Small intestine (tissue), 16 donors: ENCODE data around the gene FAM124B. TPM values are rescaled to one million over a fixed set of nuclear protein-coding genes. Genes with fewer than 3 reads are reported as not detected.

ENCODE experiments used
- DNase-seq, 2 donors: peaks; one replicate each; pipeline versions ENCODE4 v3.0.0 to v3.0.0-alpha.2; 2013
- FAIRE-seq: peaks from 2 replicates; lab custom pipeline; 2012; peaks lifted over from hg19 to GRCh38; lab: Jason Lieb, UNC
- H3K27ac ChIP-seq, 3 donors: one replicate each; pipeline ENCODE4 v1.5.1; 2013; ENCODE audit warnings: low read length in 2 of 3, mild to moderate bottlenecking in 2 of 3, control low read depth in 1 of 3, inconsistent platforms in 1 of 3, low read depth in 1 of 3, moderate library complexity in 1 of 3
- H3K27me3 ChIP-seq, 3 donors: one replicate each; pipeline ENCODE4 v1.6.1; 2013; ENCODE audit warnings: low read length in 3 of 3, inconsistent platforms in 1 of 3; ENCODE audit not compliant: control insufficient read depth in 3 of 3, insufficient read depth in 3 of 3
- H3K36me3 ChIP-seq, 3 donors: one replicate each; pipeline ENCODE4 v1.6.1; 2013; ENCODE audit warnings: low read length in 3 of 3, inconsistent platforms in 1 of 3, low read depth in 1 of 3, mild to moderate bottlenecking in 1 of 3, moderate library complexity in 1 of 3; ENCODE audit not compliant: control insufficient read depth in 3 of 3, insufficient read depth in 2 of 3
- H3K4me1 ChIP-seq, 3 donors: one replicate each; pipeline ENCODE4 v1.6.1; 2013; ENCODE audit warnings: low read length in 2 of 3, inconsistent platforms in 1 of 3, low read depth in 1 of 3, mild to moderate bottlenecking in 1 of 3, moderate library complexity in 1 of 3; ENCODE audit not compliant: control insufficient read depth in 3 of 3, insufficient read depth in 2 of 3
- H3K4me3 ChIP-seq, 3 donors: one replicate each; pipeline ENCODE4 v1.5.1; 2013; ENCODE audit warnings: low read length in 3 of 3, control low read depth in 1 of 3, inconsistent platforms in 1 of 3, low read depth in 1 of 3, mild to moderate bottlenecking in 1 of 3, moderate library complexity in 1 of 3
- H3K9me3 ChIP-seq, 2 donors: one replicate each; pipeline ENCODE4 v1.6.1; 2013; ENCODE audit warnings: low read depth in 1 of 2, low read length in 1 of 2; ENCODE audit not compliant: control insufficient read depth in 2 of 2, insufficient read depth in 1 of 2
- WGBS, 3 donors: extraction: QIAGEN DNeasy Blood & Tissue Kit; methylation state at CpG; one replicate each; pipeline ENCODE4 v1.1.7; 2013; 5-methylcytosine and 5-hydroxymethylcytosine counted together
- long read RNA-seq, 10 donors: transcript quantifications; one replicate each; lab custom pipeline, GENCODE V29; 2026
- polyA plus RNA-seq, 4 donors: library from polyadenylated mRNA; stranded (reverse) in 3 of 4; unstranded in 1 of 4; fragments of 200-250 nt in 3 of 4; fragments of 120-200 nt in 1 of 4; gene quantifications; one replicate each; pipeline versions ENCODE4 v1.2.1 to v1.2.3, GENCODE V29; 2013
- donor health status: healthy with polysubstance abuse.
- donor health status: control.
- donor health status: control.
- donor health status: Bipolar disorder and iron deficiency.
- donor health status: healthy.

The FAM124B gene
- polyA plus RNA-seq, result 1 to 10 TPM in 2 of 4 donors, under 1 TPM in 1, not detected in 1; 0.81 to 2.0 (median 1.1) TPM
- long read RNA-seq, donor 1, result 0 reads
- long read RNA-seq, donor 2, result 0 reads
- long read RNA-seq, donor 3, result 0 reads
- long read RNA-seq, donor 4, result 0 reads
- long read RNA-seq, donor 5, result 0 reads
- long read RNA-seq, donor 6, partial matches to known transcripts, result 0 of 1 reads
- long read RNA-seq, donor 6, other reads (novel, unspliced or antisense), result 0 of 1 reads
- long read RNA-seq, donor 7, result 0 reads
- long read RNA-seq, donor 8, result 0 reads
- long read RNA-seq, donor 9, partial matches to known transcripts, result 0 of 2 reads
- long read RNA-seq, donor 9, other reads (novel, unspliced or antisense), result 0 of 2 reads
- long read RNA-seq, donor 10, result 0 reads

DNA sequence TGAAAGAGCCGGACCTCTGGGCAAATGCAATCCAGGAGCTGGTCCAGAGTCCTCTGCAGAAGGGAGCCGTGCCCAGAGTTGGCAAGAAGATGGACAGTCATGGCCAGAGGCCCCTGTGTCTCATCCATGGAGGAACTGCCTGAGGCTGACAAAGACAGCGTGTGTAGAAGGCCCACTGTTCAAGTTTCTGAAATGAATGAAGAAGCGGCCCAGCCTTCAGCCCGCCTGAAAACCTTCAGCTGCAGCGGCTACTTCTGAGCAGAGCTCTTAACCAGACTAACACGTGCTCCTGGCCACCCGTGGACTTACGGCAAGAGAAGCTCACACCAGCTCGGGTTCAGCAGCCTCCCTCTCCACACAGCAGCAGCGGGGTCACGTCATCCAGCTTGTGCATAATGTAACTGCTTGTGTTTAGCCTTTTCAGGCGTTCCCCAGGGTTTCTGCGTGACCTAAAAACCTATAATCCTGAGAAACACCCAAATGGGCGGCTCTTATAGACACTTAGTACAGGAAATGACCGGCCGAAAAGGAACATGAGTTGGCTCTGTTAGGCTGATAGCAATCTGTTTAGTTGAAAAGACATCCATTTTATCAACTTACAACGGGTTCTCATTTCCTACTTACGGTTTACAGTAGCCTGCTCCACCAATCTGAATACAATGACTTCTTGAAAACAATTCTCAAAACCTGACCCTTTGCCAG lies at the start of gene FAM124B:
TSS of gene FAM124B (minus strand) at position 467 of the 702 bp plus-strand sequence. CDS start at position 128, 339 bp downstream.
- Histone ChIP-seq H3K27me3 (no peaks in the 10 kb centered on the region), H3K9me3 (peaks cover 0 to 11% of the 10 kb centered on the region in 2 donors), H3K4me1 (no peaks in the 10 kb centered on the region), H3K36me3 (no peaks in the 10 kb centered on the region), H3K4me3 (peak within 1 kb of the TSS in 1 of 3 donors; percentile 24), H3K27ac (peak within 1 kb of the TSS in 2 of 3 donors; percentile 20 to 72)
- FAIRE-seq (no peak), DNase-seq (peak; percentile 13 to 46)
- WGBS, 3 donors, result 34 to 67% (median 57%) methylated on average over 19 of the region's 19 CpGs

DNA sequence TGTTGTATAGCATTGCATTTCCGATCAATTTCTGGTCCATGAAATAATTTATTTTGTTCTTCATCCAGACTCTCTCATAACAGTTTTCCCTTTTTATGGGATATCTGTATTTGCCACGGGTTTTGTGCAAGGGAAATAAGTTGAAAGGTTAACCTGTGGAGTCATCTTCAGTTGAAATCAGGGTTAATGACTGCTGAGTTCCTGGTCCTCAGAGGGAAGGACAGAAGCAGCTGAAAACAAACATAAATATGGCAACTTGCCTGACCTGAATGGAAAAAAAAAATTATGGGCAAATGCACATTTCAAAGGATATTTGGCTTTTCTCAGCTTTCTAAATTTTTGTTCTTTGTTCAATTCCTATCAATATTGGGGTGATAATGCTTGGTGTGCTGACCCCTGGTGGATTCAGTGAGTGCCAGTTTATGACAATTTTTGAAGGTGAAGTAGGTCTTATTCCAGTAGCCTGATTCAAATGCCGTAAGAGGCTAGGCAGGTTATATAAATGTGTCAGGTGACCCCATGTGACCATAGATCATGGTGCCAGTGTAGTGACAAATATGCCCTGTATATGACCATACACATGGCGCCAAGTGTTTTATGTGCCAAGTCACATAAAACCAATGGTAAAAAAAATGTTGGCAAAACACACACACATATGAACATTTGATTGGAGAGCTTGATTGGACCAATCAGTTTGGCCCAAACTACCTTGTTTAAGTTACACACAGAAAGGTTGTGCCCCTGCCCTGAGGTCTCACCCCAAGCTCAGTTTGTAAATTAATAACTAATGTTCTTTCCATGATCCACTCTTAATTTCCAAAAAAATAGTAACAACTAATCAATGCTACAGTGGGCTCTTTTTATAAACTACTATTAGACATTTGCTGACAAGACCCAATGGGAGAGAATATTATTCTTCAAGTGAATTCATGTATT lies 47.6 kb upstream of the FAM124B start:
- no peak for FAIRE-seq
- H3K4me1 ChIP-seq, result no peaks in the 10 kb centered on the region
- no peaks in the 10 kb centered on the region for H3K9me3 ChIP-seq
- no peaks in the 10 kb centered on the region for H3K27me3 ChIP-seq
- peak; percentile 6 to 24 for DNase-seq
- H3K36me3 ChIP-seq, result no peaks in the 10 kb centered on the region
- 37 to 48% (median 37%) methylated on average over 4 of the region's 4 CpGs for WGBS, 3 donors
- H3K4me3 ChIP-seq, result no peak overlapping the region
- no peak overlapping the region for H3K27ac ChIP-seq

GRCh38 chr2:224448236-224448635 lies 46.3 kb upstream of the FAM124B start:
- WGBS, 3 donors, result 88 to 100% (median 100%) methylated on average over 1 of the region's 1 CpG
- FAIRE-seq, result no peak
- H3K36me3 ChIP-seq, result no peaks in the 10 kb centered on the region
- peaks cover 0 to 11% (median 2%) of the 10 kb centered on the region in 3 donors for H3K27me3 ChIP-seq
- H3K27ac ChIP-seq, result no peak overlapping the region
- H3K4me1 ChIP-seq, result no peaks in the 10 kb centered on the region
- H3K9me3 ChIP-seq, result no peaks in the 10 kb centered on the region
- H3K4me3 ChIP-seq, result no peak overlapping the region
- no peak for DNase-seq

GRCh38 chr2:224444783-224445182 lies 42.9 kb upstream of the FAM124B start:
- H3K4me1 ChIP-seq, result peaks cover 0 to 3% (median 0%) of the 10 kb centered on the region in 3 donors
- H3K27me3 ChIP-seq, result peaks cover 0 to 20% (median 4%) of the 10 kb centered on the region in 3 donors
- no peak for DNase-seq
- H3K4me3 ChIP-seq, result no peak overlapping the region
- FAIRE-seq, result no peak
- H3K9me3 ChIP-seq, result no peaks in the 10 kb centered on the region
- H3K36me3 ChIP-seq, result no peaks in the 10 kb centered on the region
- no peak overlapping the region for H3K27ac ChIP-seq
- WGBS, 3 donors, result 82 to 97% (median 94%) methylated on average over 4 of the region's 4 CpGs

GRCh38 chr2:224444021-224444420 lies 42.1 kb upstream of the FAM124B start:
- DNase-seq (no peak), FAIRE-seq (no peak)
- Histone ChIP-seq H3K9me3 (no peaks in the 10 kb centered on the region), H3K27me3 (peaks cover 0 to 20% (median 4%) of the 10 kb centered on the region in 3 donors), H3K4me3 (no peak overlapping the region), H3K27ac (no peak overlapping the region), H3K36me3 (no peaks in the 10 kb centered on the region), H3K4me1 (peaks cover 0 to 3% (median 0%) of the 10 kb centered on the region in 3 donors)
- 79 to 90% (median 83%) methylated on average over 5 of the region's 5 CpGs for WGBS, 3 donors

DNA sequence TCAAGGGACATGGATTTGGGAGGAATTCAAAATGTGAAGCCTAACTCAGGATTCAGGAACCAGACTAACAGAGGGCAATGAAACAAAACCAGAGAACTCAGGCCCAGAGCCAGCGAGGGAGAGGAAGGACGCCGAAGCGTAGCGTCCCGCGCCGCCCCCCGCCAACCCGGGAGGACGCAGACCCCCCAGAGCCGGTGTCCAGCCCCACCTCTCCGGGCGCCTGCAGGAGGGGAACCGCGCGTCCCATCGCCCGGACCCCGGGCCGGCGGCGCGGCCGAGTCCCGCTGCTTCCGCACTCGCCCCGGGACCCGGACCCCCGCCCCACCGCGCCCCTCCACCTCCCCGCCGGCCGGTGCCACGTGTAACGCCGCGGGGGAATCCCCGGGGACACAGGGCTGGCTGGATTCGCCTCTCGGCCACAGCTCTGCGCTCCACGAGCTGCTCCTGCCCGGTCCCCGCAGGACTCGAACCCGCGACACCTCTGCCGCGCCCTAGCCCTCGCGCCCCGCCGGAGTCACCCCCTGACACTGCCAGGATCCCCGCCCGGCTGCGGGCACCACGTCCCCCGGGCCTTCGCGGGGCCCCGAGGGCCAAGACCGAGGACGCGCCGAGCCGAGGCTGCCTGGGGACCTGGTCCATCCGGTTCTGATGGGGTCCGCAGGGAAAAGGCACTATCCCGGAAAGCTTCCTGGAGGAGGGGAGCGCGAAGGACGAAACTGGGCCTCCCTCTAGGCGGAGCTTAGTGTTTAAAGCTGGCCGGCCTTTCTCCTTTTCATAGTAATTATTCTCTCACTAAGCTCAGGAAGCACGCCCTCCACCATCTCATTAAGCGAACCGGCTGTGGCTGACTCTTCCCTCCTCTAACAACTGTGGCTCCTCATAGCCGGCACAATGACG lies 40.4 kb upstream of the FAM124B start:
- peak; percentile 6 to 48 for DNase-seq
- H3K9me3 ChIP-seq, result no peaks in the 10 kb centered on the region
- FAIRE-seq, result no peak
- H3K27me3 ChIP-seq, result peaks cover 0 to 20% (median 4%) of the 10 kb centered on the region in 3 donors
- WGBS, 3 donors, result 1 to 7% (median 2%) methylated on average over 58 to 82 of the region's 82 CpGs
- no peaks in the 10 kb centered on the region for H3K36me3 ChIP-seq
- H3K27ac ChIP-seq, result no peak overlapping the region
- peaks cover 0 to 3% (median 0%) of the 10 kb centered on the region in 3 donors for H3K4me1 ChIP-seq
- peak overlapping the region; percentile 28 to 59 (median 47) for H3K4me3 ChIP-seq

GRCh38 chr2:224440988-224441387 lies 39.1 kb upstream of the FAM124B start:
- H3K27ac ChIP-seq, result no peak overlapping the region
- peaks cover 0 to 20% (median 4%) of the 10 kb centered on the region in 3 donors for H3K27me3 ChIP-seq
- DNase-seq (no peak), FAIRE-seq (no peak)
- H3K9me3 ChIP-seq, result no peaks in the 10 kb centered on the region
- H3K4me3 ChIP-seq, result no peak overlapping the region
- H3K36me3 ChIP-seq, result no peaks in the 10 kb centered on the region
- WGBS, 3 donors, result 54 to 73% (median 56%) methylated on average over 5 of the region's 5 CpGs
- peaks cover 0 to 3% (median 0%) of the 10 kb centered on the region in 3 donors for H3K4me1 ChIP-seq
